Measurements from ENCODE around the gene POP7. TPM values are rescaled to one million over a fixed set of nuclear protein-coding genes. Genes with fewer than 3 reads are reported as not detected.

The POP7 gene
- total RNA-seq, 1 experiment from 2014 or later = 72.6 TPM

DNA sequence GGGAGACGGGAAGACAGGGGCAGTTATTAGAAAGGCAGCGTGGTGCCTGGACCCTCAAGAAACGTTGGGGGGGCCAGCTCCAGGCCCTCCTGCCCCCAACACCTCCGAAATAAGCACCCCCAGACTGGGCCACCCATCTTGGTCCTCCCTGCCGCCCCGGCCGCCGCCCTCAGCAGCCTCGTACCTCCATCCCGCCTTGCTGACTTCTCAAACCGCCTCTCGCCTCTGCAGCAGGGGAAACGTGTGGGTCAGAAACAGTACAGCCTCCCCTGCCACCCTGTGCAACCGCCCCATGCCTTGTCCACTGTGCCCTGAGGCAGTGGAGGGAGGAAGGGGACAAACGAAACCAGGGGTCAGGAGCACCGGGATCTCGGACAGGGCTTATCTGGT, 19.1 kb upstream of the POP7 start:
- Histone ChIP-seq H3K36me3 (ENCODE audit: insufficient read depth, low read length, poor library complexity, severe bottlenecking) (peaks cover 84% of the 10 kb centered on the region), H3K4me1 (ENCODE audit: insufficient read depth, low read length, poor library complexity, severe bottlenecking) (peaks cover 7% of the 10 kb centered on the region), H3K27me3 (replicated peaks; ENCODE audit: insufficient read depth, low read depth, low read length, poor library complexity) (no peaks in the 10 kb centered on the region), H3K4me3 (ENCODE audit: low read depth, low read length, poor library complexity, severe bottlenecking) (no peak overlapping the region), H3K9me3 (ENCODE audit: low read depth, low read length, poor library complexity, severe bottlenecking) (no peaks in the 10 kb centered on the region), H3K27ac (ENCODE audit: low read depth, low read length, poor library complexity, severe bottlenecking) (no peak overlapping the region)
- ChIA-PET POLR2A (ENCODE audit: low non-redundant PET) (no interaction called here), CTCF (no interaction called here)
- BruUV-seq (replicated peaks) = no TSS peak
- intact Hi-C loops (cut with micrococcal nuclease; ENCODE audit: unreplicated experiment) = no loop called here
- no peak for DNase-seq (ENCODE audit: low spot score)
- TF ChIP-seq, protein P1, sequence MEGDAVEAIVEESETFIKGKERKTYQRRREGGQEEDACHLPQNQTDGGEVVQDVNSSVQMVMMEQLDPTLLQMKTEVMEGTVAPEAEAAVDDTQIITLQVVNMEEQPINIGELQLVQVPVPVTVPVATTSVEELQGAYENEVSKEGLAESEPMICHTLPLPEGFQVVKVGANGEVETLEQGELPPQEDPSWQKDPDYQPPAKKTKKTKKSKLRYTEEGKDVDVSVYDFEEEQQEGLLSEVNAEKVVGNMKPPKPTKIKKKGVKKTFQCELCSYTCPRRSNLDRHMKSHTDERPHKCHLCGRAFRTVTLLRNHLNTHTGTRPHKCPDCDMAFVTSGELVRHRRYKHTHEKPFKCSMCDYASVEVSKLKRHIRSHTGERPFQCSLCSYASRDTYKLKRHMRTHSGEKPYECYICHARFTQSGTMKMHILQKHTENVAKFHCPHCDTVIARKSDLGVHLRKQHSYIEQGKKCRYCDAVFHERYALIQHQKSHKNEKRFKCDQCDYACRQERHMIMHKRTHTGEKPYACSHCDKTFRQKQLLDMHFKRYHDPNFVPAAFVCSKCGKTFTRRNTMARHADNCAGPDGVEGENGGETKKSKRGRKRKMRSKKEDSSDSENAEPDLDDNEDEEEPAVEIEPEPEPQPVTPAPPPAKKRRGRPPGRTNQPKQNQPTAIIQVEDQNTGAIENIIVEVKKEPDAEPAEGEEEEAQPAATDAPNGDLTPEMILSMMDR (conservative IDR thresholded peaks at IDR 0.05; ENCODE audit: low read depth, low read length) = no peak
- TF ChIP-seq EZH2 (IDR thresholded peaks at IDR 0.05; ENCODE audit: borderline replicate concordance, low read depth, low read length, poor library complexity, severe bottlenecking) = no peak

DNA sequence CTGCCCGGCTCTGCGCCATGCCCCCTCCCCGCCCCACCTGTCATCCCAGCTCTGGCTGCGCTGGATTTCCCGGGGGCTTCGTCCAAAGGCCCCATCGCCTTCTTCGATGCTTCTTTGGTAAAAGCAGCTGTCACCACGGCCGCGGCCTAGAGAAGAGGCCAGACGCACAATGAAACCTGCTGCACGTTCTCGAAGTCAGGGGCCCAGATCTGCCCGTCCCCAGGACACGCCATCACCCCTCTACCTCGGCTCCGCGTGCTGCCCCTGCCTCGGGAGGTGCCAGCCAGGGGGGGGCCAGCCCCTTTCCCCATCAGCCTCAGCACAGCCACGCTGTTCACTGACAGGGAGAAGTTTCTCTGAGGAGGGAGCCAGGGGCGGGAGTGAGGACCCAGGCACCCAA, 18.7 kb upstream of the POP7 start:
- Histone ChIP-seq H3K4me3 (ENCODE audit: low read depth, low read length, poor library complexity, severe bottlenecking) (no peak overlapping the region), H3K27ac (ENCODE audit: low read depth, low read length, poor library complexity, severe bottlenecking) (no peak overlapping the region), H3K9me3 (ENCODE audit: low read depth, low read length, poor library complexity, severe bottlenecking) (no peaks in the 10 kb centered on the region), H3K4me1 (ENCODE audit: insufficient read depth, low read length, poor library complexity, severe bottlenecking) (peaks cover 11% of the 10 kb centered on the region), H3K27me3 (replicated peaks; ENCODE audit: insufficient read depth, low read depth, low read length, poor library complexity) (no peaks in the 10 kb centered on the region), H3K36me3 (ENCODE audit: insufficient read depth, low read length, poor library complexity, severe bottlenecking) (peaks cover 80% of the 10 kb centered on the region)
- ChIA-PET POLR2A (ENCODE audit: low non-redundant PET) (no interaction called here), CTCF (no interaction called here)
- BruUV-seq (replicated peaks) = no TSS peak
- intact Hi-C loops (cut with micrococcal nuclease; ENCODE audit: unreplicated experiment) = no loop called here
- TF ChIP-seq, protein P1 (conservative IDR thresholded peaks at IDR 0.05; ENCODE audit: low read depth, low read length) = no peak
- no peak for TF ChIP-seq EZH2 (IDR thresholded peaks at IDR 0.05; ENCODE audit: borderline replicate concordance, low read depth, low read length, poor library complexity, severe bottlenecking)
- DNase-seq (ENCODE audit: low spot score) = no peak

DNA sequence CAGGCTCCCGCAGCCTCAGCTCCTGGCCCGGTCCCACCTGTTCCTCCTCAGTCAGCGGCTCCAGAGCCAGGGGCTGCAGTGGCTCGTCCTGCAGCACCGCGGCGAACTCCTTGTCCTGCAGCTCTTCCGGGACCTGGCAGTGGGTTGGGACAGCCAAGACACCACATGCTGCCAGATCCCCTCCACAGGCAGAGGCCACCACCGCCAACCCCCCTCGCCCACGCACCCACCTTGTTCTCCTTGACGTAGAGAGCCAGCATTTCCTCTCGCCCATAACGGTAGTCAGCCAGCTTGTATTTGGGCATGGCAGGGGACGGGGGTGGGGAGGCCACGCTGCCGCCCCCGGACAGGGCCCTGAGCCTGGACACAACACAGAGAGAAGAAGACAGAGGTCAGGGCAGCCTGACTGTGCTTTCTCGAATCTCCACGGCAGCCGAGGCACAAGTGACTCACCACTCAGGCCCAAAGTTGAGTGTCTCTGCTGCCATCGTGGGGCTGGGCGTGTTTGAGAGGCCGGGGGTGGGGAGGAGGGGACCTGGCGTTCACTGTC, 18.1 kb upstream of the POP7 start:
- DNase-seq (ENCODE audit: low spot score) = no peak
- TF ChIP-seq, protein P1 (conservative IDR thresholded peaks at IDR 0.05; ENCODE audit: low read depth, low read length) = no peak
- no peak for TF ChIP-seq EZH2 (IDR thresholded peaks at IDR 0.05; ENCODE audit: borderline replicate concordance, low read depth, low read length, poor library complexity, severe bottlenecking)
- POLR2A ChIA-PET (ENCODE audit: low non-redundant PET) = no interaction called here
- no peaks in the 10 kb centered on the region for H3K27me3 ChIP-seq (replicated peaks; ENCODE audit: insufficient read depth, low read depth, low read length, poor library complexity)
- BruUV-seq (replicated peaks) = no TSS peak
- H3K9me3 ChIP-seq (ENCODE audit: low read depth, low read length, poor library complexity, severe bottlenecking) = no peaks in the 10 kb centered on the region
- peaks cover 15% of the 10 kb centered on the region for H3K4me1 ChIP-seq (ENCODE audit: insufficient read depth, low read length, poor library complexity, severe bottlenecking)
- H3K27ac ChIP-seq (ENCODE audit: low read depth, low read length, poor library complexity, severe bottlenecking) = no peak overlapping the region
- H3K4me3 ChIP-seq (ENCODE audit: low read depth, low read length, poor library complexity, severe bottlenecking) = no peak overlapping the region
- CTCF ChIA-PET = no interaction called here
- H3K36me3 ChIP-seq (ENCODE audit: insufficient read depth, low read length, poor library complexity, severe bottlenecking) = peaks cover 74% of the 10 kb centered on the region
- intact Hi-C loops (cut with micrococcal nuclease; ENCODE audit: unreplicated experiment) = no loop called here

Measured in A673 (cell line).